Suppressor macrophage treated with lipopolysaccharide for 1 hour (primary cell): ENCODE data around the gene MBD1.
A peak's percentile ranks its signal among the peaks of the same experiment; 100 is the strongest.
"Not testable (repeated sequence)": the region's sequence is repeated elsewhere in the genome, so short reads cannot be mapped to it uniquely, and the experiment has no call there.

ENCODE experiments used
- DNase-seq, 3 donors: peaks; one replicate each; pipeline ENCODE4 v3.0.0-alpha.2; 2020 to 2022

The MBD1 gene

DNA sequence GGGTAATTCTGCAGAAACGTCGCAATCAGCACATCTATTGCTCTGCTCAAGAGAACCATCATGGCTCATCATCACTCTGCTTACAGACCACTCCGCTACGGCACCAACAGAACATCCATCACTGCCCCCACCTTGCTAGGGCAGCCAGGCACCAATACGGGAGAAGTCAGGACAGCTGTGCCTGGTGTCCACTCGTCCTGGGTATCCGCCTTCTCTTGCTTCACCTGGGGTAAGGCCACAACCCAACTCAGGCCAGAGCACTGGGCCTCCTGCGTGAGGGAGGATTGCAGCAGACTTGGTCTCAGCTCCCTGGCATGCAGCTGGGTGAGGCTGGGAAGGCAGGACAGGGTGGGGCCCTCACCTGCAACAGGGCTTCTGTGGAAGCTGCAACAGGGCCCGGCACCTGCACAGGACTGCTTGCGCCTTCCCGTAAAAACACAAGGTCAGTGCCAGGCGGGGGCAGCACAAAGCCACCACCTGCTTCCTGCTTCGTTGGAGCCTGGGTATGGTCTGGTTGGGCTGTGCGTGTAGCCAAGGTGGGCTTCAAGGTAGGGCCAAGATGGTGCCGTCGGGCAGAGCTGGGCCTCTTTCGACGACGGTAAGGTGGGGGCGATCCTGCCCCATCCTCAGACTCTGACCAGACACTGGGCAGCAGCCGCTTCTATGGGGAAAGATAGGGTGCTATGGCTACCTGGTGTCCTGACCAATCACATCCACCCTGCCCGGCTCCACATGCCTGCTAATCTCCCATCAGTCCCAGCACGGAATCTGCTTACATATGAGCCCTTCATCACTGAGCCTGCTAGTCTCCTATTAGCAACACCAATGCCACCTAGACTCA, 7.9 kb downstream of the MBD1 start:
- no peak for DNase-seq

DNA sequence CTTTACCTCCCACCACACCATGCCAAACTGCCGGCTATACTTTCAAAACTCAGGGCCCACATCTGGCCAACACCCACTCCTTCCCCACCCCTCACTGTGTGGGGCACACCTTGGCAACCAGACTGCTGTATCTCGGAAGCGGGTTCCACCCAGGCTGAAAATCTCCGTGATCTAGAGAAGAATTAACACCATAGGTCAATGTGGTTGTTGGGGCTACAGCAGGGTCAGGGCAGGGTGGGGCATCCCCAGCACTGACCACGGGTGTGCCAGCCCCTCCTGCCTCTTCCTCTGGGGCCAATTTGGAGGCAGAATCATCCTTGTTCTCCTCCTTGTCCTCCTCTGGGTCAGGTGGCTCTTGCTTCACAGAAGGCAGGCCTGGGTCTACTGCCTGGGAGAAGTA, 8.8 kb downstream of the MBD1 start:
- DNase-seq, result no peak

DNA sequence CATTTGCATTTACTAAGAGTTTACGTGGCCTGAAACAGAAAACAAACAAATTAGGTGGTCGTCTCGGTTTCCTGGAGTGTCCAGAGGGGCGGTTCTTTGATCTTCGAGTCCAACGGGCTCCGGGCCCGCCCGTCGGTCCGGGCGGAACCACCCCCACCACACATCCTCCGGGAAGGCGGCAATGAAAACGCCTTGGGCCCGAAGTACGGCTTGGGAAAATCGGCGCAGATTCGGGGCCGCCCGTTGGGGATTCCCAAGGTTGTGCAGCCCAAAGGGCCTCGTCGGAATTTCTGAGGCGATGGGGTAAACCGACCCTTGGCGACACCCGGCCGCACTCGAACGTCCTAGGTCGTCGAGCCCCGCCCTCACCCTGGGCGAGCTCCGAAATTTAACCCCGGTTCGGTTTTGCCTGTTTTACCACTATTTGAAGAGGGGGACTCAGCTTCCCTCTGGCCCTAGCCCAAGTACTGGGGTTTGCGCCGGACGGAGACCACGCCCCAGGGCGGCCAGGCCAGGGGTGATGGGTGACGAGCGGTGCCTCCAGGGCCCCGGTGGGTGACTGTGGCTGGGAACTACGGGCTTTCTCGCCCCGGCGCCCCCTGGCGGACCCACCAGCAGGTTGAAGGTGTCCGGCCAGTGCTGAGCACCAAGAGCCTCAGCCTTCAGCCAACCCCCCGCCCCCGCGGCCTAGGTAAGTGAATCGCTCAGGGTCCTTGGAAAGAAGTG, 13.1 kb downstream of the MBD1 start:
- DNase-seq, result peak; percentile 84 to 94 (median 86)

DNA sequence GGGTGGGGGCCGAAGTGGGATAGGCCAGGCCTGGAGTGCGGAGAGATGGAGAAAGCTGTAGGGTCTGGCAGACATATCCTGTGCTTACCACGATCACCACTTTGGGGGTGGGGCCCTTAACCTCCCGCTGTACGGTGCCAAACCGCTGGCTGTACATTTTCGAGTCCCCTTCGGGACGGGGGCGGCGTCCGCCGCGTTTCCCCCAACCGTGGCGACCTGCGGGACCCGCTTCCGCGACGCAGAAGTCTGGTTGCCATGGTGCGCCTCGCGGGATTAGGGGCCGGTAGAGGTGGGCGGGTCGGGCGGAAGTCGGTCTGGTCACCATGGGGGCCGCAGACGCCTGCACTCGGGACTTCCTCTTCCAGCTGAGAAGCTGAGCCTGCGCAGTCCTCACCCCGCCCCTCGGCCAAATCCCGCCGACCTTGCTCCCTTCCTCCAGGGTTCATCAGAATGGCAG, 15.0 kb downstream of the MBD1 start, which contains the start of gene CFAP53:
CFAP53 (minus strand) TSS at position 248 of the 457 bp plus-strand sequence; CDS start at position 157, 91 bp downstream.
- DNase-seq, result peak; percentile 93 to 96 (median 94)

DNA sequence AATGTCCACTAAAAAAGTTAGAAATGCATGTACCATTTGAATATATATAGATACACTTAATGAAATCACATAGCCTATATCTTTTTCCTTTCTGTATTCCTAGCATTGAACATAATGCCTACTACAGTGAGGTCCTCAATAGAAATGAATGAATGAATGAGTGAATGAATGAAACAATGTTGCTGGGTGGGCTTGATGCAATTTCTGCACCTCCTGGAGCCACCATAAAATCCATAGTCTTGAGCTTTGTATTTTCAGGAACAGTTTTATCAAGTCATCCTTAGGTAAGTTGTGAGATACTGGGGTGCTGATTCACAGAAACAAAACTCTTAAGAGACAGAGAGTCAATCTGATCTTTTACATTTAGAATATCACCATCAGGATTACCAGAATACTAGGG, 18.3 kb downstream of the MBD1 start:
- no peak for DNase-seq

DNA sequence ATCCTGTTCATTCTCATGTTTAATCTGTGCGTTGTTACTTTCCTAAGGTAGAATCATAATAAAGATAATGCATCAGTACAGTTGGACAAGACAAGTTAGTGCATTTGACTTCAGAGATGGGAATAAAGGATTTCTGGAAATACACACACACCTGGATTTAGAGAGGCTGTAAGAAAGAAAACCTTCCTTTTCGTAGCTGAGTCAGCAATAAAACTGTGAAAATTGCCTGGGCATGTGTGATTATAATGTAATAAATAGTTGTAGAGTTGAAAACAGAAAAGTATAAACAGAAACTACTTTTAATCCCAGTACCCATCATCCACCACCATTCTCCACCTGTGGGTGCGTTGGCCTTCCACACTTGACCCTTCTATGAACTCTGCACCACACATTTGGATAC, 30.4 kb downstream of the MBD1 start:
- DNase-seq, result no peak

DNA sequence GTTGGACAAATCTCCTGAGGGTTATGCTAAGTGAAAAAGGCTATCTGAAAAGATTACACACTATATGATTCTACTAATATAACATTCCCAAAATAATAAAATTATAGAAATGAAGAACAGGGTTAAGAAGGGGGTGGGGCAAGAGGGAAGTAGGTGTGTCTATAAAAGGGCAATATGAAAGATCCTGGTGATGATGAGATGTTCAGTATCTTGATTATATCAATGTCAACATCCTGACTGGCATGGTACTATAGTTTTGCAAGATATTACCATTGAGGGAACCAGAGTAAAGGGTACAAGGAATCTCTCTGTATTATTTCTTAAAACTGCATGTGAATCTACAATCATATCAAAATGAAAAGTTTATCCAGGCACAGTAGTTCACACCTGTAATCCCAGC, 31.7 kb downstream of the MBD1 start:
- no peak for DNase-seq

DNA sequence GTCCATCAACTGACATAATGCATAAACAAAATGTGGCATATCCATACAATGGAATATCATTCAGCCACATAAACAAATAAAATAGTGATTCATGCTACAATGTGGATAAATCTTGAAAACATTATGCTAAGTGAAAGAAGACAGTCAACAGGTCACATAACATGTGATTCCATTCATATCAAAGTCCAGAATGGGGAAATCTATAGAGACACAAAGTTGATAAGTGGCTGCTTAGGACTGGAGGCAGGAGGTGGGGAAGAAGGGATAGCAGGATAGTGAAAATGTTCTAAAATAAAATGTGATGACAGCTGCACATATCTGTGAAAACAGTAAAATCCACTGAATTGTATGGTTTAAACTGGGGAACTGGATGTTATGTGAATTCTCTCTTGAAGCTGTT, 33.8 kb downstream of the MBD1 start:
- no peak for DNase-seq

DNA sequence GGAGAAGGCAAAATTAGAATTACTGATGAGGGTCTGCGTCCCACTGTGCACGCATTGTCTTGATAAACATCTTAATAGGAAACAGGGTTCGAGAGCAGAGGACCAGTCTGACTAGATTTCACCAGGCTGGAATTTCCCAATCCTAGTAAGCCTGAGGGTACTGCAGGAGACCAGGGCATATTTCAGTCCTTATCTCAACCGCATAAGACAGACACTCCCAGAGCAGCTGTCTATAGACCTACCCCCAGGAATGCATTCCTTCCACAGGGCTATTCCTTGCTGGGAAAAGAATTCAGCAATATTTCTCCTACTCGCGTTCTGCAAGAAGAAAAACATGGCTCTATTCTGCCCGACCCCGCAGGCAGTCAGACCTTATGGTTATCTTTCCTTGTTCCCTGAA, 39.6 kb downstream of the MBD1 start:
- DNase-seq, result not testable (repeated sequence)

DNA sequence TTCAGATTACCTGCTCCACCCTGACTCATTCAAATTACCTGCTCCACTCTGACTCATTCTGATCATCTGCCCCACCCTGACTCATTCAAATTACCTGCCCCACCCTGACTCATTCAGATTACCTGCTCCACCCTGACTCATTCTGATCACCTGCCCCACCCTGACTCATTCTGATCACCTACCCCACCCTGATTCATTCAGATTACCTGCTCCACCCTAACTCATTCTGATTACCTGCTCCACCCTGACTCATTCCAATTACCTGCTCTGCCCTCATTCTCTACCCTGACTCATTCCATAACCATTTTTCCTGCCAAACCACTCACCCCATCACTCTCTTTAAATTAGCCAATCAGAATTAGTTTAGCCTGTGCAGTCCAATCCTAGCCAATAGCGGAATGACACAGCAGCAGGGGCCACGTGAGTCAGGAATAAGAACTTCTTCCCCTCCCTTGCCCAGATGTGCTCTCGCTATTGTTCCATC, 41.2 kb downstream of the MBD1 start:
- DNase-seq, result no peak

DNA sequence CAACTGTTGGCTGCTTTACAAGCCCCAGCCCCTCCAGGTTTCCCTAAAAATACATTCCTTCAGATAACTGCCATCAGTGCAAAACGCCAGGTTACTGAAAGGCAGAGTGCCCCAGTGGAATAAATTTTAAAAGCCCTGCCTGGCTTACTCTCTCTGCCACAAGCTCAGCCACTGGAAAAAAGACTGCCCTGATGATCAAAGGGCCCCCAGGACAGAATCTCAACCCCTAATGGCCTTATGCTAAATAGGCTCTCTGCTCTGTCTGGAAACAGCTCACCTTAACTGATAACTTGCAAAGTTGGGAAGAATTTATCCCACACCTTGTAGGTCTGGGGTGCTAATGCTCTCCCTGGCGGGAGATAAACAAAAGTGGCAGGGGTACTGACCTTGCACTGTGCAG, 48.9 kb downstream of the MBD1 start:
- no peak for DNase-seq

DNA sequence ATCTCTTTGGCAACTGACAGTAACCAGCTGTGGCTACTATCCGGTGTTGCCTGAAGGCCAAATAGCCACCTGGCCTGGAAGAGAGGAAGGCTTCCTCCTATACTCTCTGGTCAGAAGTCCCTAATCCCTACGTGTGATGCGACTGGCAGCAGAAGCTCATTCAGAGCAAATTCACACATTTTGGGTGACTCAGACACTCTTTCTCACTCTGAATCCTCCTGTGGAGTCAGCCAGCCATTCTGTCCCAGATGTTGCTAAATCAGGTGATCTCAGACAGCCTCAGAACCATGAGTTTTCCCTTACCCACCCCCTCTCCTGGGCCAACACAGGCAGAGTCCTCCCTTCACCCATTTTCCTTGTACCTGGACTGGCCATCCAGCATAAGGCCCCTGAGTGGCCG, 49.7 kb downstream of the MBD1 start:
- DNase-seq, result no peak

DNA sequence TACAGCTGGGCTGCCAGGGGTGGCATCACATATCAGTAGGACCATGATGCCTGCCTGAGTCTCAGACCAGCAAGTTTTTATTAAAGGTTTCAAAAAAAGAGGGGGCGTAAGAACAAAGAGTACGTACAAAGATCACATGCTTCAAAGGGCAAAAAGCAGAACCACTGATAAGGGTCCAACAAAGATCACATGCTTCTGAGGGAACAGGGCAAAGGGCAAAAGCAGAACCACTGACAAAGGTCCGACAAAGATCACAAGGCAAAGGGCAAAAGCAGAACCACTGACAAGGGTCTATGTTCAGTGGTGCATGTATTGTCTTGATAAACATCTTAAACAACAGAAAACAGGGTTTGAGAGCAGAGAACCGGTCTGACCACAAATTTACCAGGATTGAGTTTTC, 61.1 kb downstream of the MBD1 start:
- not testable (repeated sequence) for DNase-seq
